Keratinocyte (primary cell): Measurements from ENCODE around the gene PPP2R5C. TPM values are rescaled to one million over a fixed set of nuclear protein-coding genes. Genes with fewer than 3 reads are reported as not detected.

ENCODE experiments used
- DNase-seq: peaks from one replicate; pipeline ENCODE4 v3.0.0-alpha.2; 2011; ENCODE audit warnings: low read depth, missing footprints, low spot score
- FAIRE-seq: peaks from 2 replicates; lab custom pipeline; 2011; peaks lifted over from hg19 to GRCh38; lab: Jason Lieb, UNC
- H2AFZ ChIP-seq: 2 replicates; pipeline ENCODE4 v1.6.0; 2012; ENCODE audit warnings: low read length, control low read depth, inconsistent platforms; ENCODE audit not compliant: control insufficient read depth
- H3K27ac ChIP-seq: 2 replicates; pipeline ENCODE4 v1.5.1; 2011; ENCODE audit warnings: low read length; ENCODE audit not compliant: control insufficient read depth, insufficient read depth
- H3K27me3 ChIP-seq: 3 replicates; pipeline ENCODE4 v1.6.0; 2011; ENCODE audit warnings: low read length; ENCODE audit not compliant: control insufficient read depth, insufficient read depth; ENCODE audit errors: extremely low read depth
- H3K36me3 ChIP-seq, 2 experiments: 2 replicates in 1 of 2; 3 replicates in 1 of 2; pipeline ENCODE4 v1.5.1; 2011; ENCODE audit warnings: low read length in 2 of 2, mild to moderate bottlenecking in 1 of 2; ENCODE audit not compliant: control insufficient read depth in 2 of 2, insufficient read depth in 2 of 2; ENCODE audit errors: extremely low read depth in 1 of 2
- H3K4me1 ChIP-seq: 3 replicates; pipeline ENCODE4 v1.5.1; 2011; ENCODE audit warnings: low read length; ENCODE audit not compliant: control insufficient read depth, insufficient read depth; ENCODE audit errors: extremely low read depth
- H3K4me2 ChIP-seq: 3 replicates; pipeline ENCODE4 v1.6.0; 2011; ENCODE audit warnings: low read depth, low read length; ENCODE audit not compliant: control insufficient read depth, insufficient read depth; ENCODE audit errors: extremely low read depth
- H3K4me3 ChIP-seq, 3 experiments: fragments of 200-600 bp in 1 of 3; sonication (generic) in 1 of 3; 2 replicates in 2 of 3; 3 replicates in 1 of 3; pipeline ENCODE4 v1.5.1; 2011 to 2016; ENCODE audit warnings: low read length in 3 of 3, mild to moderate bottlenecking in 3 of 3, control low read depth in 2 of 3, inconsistent platforms in 1 of 3, low read depth in 1 of 3, mixed read lengths in 1 of 3, mixed run types in 1 of 3, moderate library complexity in 1 of 3; ENCODE audit not compliant: control insufficient read depth in 2 of 3, insufficient read depth in 2 of 3; ENCODE audit errors: extremely low read depth in 1 of 3
- H3K79me2 ChIP-seq: 2 replicates; pipeline ENCODE4 v1.6.0; 2012; ENCODE audit warnings: low read length; ENCODE audit not compliant: control insufficient read depth, insufficient read depth
- H3K9ac ChIP-seq: 3 replicates; pipeline ENCODE4 v1.6.0; 2011; ENCODE audit warnings: low read length; ENCODE audit not compliant: control insufficient read depth, insufficient read depth; ENCODE audit errors: extremely low read depth
- H3K9me1 ChIP-seq: 3 replicates; pipeline ENCODE4 v1.6.0; 2011; ENCODE audit warnings: low read length; ENCODE audit not compliant: control insufficient read depth, insufficient read depth; ENCODE audit errors: extremely low read depth
- H3K9me3 ChIP-seq: 2 replicates; pipeline ENCODE4 v1.5.1; 2012; ENCODE audit warnings: low read depth, low read length; ENCODE audit not compliant: control insufficient read depth
- H4K20me1 ChIP-seq: 3 replicates; pipeline ENCODE4 v1.6.0; 2011; ENCODE audit warnings: low read length; ENCODE audit not compliant: control insufficient read depth, insufficient read depth; ENCODE audit errors: extremely low read depth
- CTCF ChIP-seq, 3 experiments: IDR thresholded peaks in 1 of 3; conservative IDR thresholded peaks in 1 of 3; optimal IDR thresholded peaks in 1 of 3; 2 replicates in 2 of 3; 3 replicates in 1 of 3; pipeline versions ENCODE3 to v1.5.1; 2011; ENCODE audit warnings: low read length in 3 of 3, mild to moderate bottlenecking in 3 of 3, moderate library complexity in 2 of 3, control low read depth in 1 of 3, inconsistent platforms in 1 of 3; ENCODE audit not compliant: insufficient read depth in 2 of 3; ENCODE audit errors: extremely low read depth in 1 of 3
- EZH2 ChIP-seq: IDR thresholded peaks from one replicate; pipeline ENCODE4 v1.6.1; 2012; ENCODE audit warnings: inconsistent platforms, mild to moderate bottlenecking, low read length, moderate library complexity
- dilution Hi-C: fragments of 300-500 bp; cut with MboI; formaldehyde crosslinking; loops from one replicate; pipeline ENCODE4 v1.7.0; 2020; ENCODE audit warnings: low sequenced_read_pairs; ENCODE audit not compliant: extremely low pct_ligation_motif_present
- polyA plus RNA-seq, 5 experiments: library from polyadenylated mRNA; depleted of rRNA in 3 of 5; stranded (reverse) in 3 of 5; stranded (forward) in 1 of 5; unstranded in 1 of 5; fragments of >200 nt; gene quantifications; 1 replicate in 1 of 5; 2 replicates in 3 of 5; 3 replicates in 1 of 5; pipeline versions ENCODE4 v1.2.1 to v1.2.3, GENCODE V29; 2011 to 2012; ENCODE audit warnings: missing spikeins in 2 of 5, low read depth in 1 of 5, low replicate concordance in 1 of 5

The PPP2R5C gene
- polyA plus RNA-seq, 1 donor (not counting 4 experiments of a cell fraction or from before 2014, with no cell fraction given), result 105 TPM

- Histone ChIP-seq H3K36me3 (peaks cover 2 to 7% of the 10 kb centered on the region in 2 experiments), H3K27me3 (no peaks in the 10 kb centered on the region), H3K9me1 (no peaks in the 10 kb centered on the region), H3K9ac (no peak overlapping the region), H3K9me3 (no peaks in the 10 kb centered on the region), H3K4me2 (no peak overlapping the region), H3K4me1 (no peaks in the 10 kb centered on the region), H4K20me1 (peaks cover 6% of the 10 kb centered on the region), H2AFZ (no peak overlapping the region), H3K4me3 (no peak overlapping the region), H3K27ac (no peak overlapping the region), H3K79me2 (peaks cover 38% of the 10 kb centered on the region)
- dilution Hi-C loops, result no loop called here
- DNase-seq (no peak), FAIRE-seq (no peak)
- TF ChIP-seq CTCF (optimal IDR thresholded peaks at IDR 0.05 in 1 of 3, IDR thresholded peaks at IDR 0.05 in 1 of 3, conservative IDR thresholded peaks at IDR 0.05 in 1 of 3; ENCODE audit: extremely low read depth in 1 of 3, insufficient read depth in 2 of 3, low read length in 3 of 3), result no peak
- no peak for TF ChIP-seq EZH2
These were observed 111.7 kb downstream of the PPP2R5C start for GRCh38 chr14:101873076-101873825.

- H3K4me2 ChIP-seq, result no peak overlapping the region
- dilution Hi-C loops, result no loop called here
- H3K9ac ChIP-seq, result no peak overlapping the region
- DNase-seq (no peak), FAIRE-seq (no peak)
- H3K4me1 ChIP-seq, result no peaks in the 10 kb centered on the region
- peaks cover 39% of the 10 kb centered on the region for H3K79me2 ChIP-seq
- H2AFZ ChIP-seq, result no peak overlapping the region
- no peaks in the 10 kb centered on the region for H3K27me3 ChIP-seq
- H3K4me3 ChIP-seq, result no peak overlapping the region
- TF ChIP-seq CTCF (optimal IDR thresholded peaks at IDR 0.05 in 1 of 3, IDR thresholded peaks at IDR 0.05 in 1 of 3, conservative IDR thresholded peaks at IDR 0.05 in 1 of 3; ENCODE audit: extremely low read depth in 1 of 3, insufficient read depth in 2 of 3, low read length in 3 of 3) (no peak), EZH2 (no peak)
- H3K27ac ChIP-seq, result no peak overlapping the region
- no peaks in the 10 kb centered on the region for H3K9me3 ChIP-seq
- peaks cover 6% of the 10 kb centered on the region for H4K20me1 ChIP-seq
- H3K9me1 ChIP-seq, result no peaks in the 10 kb centered on the region
- H3K36me3 ChIP-seq, result peaks cover 2 to 7% of the 10 kb centered on the region in 2 experiments
These were observed 112.5 kb downstream of the PPP2R5C start for GRCh38 chr14:101873991-101874390.
